Fibroblast of lung (primary cell): Measurements from ENCODE around the gene CLSTN2.

ENCODE experiments used
- EZH2 ChIP-seq: IDR thresholded peaks from 2 replicates; pipeline ENCODE4 v1.5.1; 2012; ENCODE audit warnings: low read length, control low read depth, mild to moderate bottlenecking; ENCODE audit errors: missing control alignments
- TF ChIP-seq, protein P1 (sequence below), 2 donors: IDR thresholded peaks in 1 of 2; conservative IDR thresholded peaks in 1 of 2; 1 replicate in 1 of 2; 2 replicates in 1 of 2; pipeline ENCODE4 v1.5.1; 2011 to 2012; ENCODE audit warnings: low read length in 2 of 2, control low read depth in 1 of 2, inconsistent platforms in 1 of 2, low read depth in 1 of 2, mild to moderate bottlenecking in 1 of 2

- TF ChIP-seq, protein P1, sequence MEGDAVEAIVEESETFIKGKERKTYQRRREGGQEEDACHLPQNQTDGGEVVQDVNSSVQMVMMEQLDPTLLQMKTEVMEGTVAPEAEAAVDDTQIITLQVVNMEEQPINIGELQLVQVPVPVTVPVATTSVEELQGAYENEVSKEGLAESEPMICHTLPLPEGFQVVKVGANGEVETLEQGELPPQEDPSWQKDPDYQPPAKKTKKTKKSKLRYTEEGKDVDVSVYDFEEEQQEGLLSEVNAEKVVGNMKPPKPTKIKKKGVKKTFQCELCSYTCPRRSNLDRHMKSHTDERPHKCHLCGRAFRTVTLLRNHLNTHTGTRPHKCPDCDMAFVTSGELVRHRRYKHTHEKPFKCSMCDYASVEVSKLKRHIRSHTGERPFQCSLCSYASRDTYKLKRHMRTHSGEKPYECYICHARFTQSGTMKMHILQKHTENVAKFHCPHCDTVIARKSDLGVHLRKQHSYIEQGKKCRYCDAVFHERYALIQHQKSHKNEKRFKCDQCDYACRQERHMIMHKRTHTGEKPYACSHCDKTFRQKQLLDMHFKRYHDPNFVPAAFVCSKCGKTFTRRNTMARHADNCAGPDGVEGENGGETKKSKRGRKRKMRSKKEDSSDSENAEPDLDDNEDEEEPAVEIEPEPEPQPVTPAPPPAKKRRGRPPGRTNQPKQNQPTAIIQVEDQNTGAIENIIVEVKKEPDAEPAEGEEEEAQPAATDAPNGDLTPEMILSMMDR (conservative IDR thresholded peaks at IDR 0.05 in 1 of 2, IDR thresholded peaks at IDR 0.05 in 1 of 2; ENCODE audit: low read depth in 1 of 2, low read length in 2 of 2) = no peak
- TF ChIP-seq EZH2 = no peak
These were observed 270.6 kb downstream of the CLSTN2 start for GRCh38 chr3:140205598-140205997.
